GM11168 (cell line): ENCODE results near the gene DBT.
"Not testable (repeated sequence)": the region's sequence is repeated elsewhere in the genome, so short reads cannot be mapped to it uniquely, and the experiment has no call there.

ENCODE experiments used
- in situ Hi-C: fragments of 300-500 bp; cut with MboI; formaldehyde crosslinking; loops from one replicate; pipeline ENCODE4 v1.12.0; 2022; ENCODE audit warnings: low sequenced_read_pairs; ENCODE audit not compliant: unreplicated experiment

DBT gene

GRCh38 chr1:100249537-100250257 lies at the start of gene DBT:
DBT (minus strand) TSS chr1:100249834; CDS start chr1:100249820, 14 bp downstream.
- in situ Hi-C loops = no loop called here

GRCh38 chr1:100298512-100298911 lies 48.9 kb upstream of the DBT start:
- in situ Hi-C loops = no loop called here

GRCh38 chr1:100296997-100297396 lies 47.4 kb upstream of the DBT start:
- in situ Hi-C loops = not testable (repeated sequence)

GRCh38 chr1:100296140-100296539 lies 46.5 kb upstream of the DBT start:
- in situ Hi-C loops = no loop called here

- in situ Hi-C loops = no loop called here
These were observed 43.1 kb upstream of the DBT start for GRCh38 chr1:100292711-100293110.

- in situ Hi-C loops = no loop called here
These were observed 40.7 kb upstream of the DBT start for GRCh38 chr1:100290291-100290690.

GRCh38 chr1:100287162-100287561 lies 37.5 kb upstream of the DBT start:
- in situ Hi-C loops = no loop called here

- in situ Hi-C loops = no loop called here
These were observed 35.0 kb upstream of the DBT start for GRCh38 chr1:100284591-100284990.

- in situ Hi-C loops = no loop called here
These were observed 30.5 kb upstream of the DBT start for GRCh38 chr1:100279954-100280682.

GRCh38 chr1:100279358-100279923 lies 29.8 kb upstream of the DBT start:
- in situ Hi-C loops = no loop called here

- in situ Hi-C loops = no loop called here
These were observed 28.2 kb upstream of the DBT start for GRCh38 chr1:100277866-100278265.

- in situ Hi-C loops = no loop called here
These were observed 18.6 kb upstream of the DBT start for GRCh38 chr1:100268202-100268601.

GRCh38 chr1:100267284-100267683 lies 17.6 kb upstream of the DBT start:
- in situ Hi-C loops = no loop called here

GRCh38 chr1:100266741-100267140 lies 17.1 kb upstream of the DBT start:
- in situ Hi-C loops = no loop called here

GRCh38 chr1:100265931-100266740 lies 16.5 kb upstream of the DBT start, which contains the start of gene RTCA:
RTCA (plus strand) TSS chr1:100266216; CDS start chr1:100266376, 160 bp downstream.
- in situ Hi-C loops = no loop called here

GRCh38 chr1:100265562-100265930 lies 15.9 kb upstream of the DBT start:
- in situ Hi-C loops = no loop called here

GRCh38 chr1:100264081-100264480 lies 14.4 kb upstream of the DBT start:
- in situ Hi-C loops = not testable (repeated sequence)

GRCh38 chr1:100261686-100262085 lies 12.1 kb upstream of the DBT start:
- in situ Hi-C loops = no loop called here

GRCh38 chr1:100258427-100258826 lies 8.8 kb upstream of the DBT start:
- in situ Hi-C loops = not testable (repeated sequence)

- in situ Hi-C loops = not testable (repeated sequence)
These were observed 6.6 kb upstream of the DBT start for GRCh38 chr1:100256273-100256672.

GRCh38 chr1:100253552-100253951 lies 3.9 kb upstream of the DBT start:
- in situ Hi-C loops = no loop called here
